ENCODE results near the gene COMMD7.
"Not testable (repeated sequence)": the region's sequence is repeated elsewhere in the genome, so short reads cannot be mapped to it uniquely, and the experiment has no call there.

The COMMD7 gene

DNA sequence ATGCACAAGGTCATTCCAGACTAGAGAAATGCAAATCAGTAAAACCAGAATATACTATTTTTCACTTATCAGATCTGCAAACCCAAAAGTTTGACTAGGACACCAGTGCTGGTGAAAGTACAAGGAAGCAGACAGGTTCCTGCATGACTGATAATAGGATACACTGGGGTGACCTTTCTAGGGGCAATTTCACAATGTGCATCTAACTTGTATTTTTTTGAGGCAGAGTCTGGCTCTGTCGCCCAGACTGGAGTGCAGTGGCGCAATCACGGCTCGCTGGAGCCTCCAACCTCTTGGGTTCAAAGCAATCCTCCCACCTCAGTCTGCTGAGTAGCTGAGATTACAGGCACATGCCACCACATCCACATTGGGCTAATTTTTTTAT lies 11.4 kb downstream of the COMMD7 start:
- Histone ChIP-seq H3K36me3 (peaks cover 68% of the 10 kb centered on the region), H3K9ac (no peak overlapping the region), H3K4me2 (no peak overlapping the region), H3K4me3 (no peak overlapping the region), H3K27me3 (no peaks in the 10 kb centered on the region), H3K9me3 (no peaks in the 10 kb centered on the region), H3K27ac (no peak overlapping the region), H3K4me1 (no peaks in the 10 kb centered on the region), H4K20me1 (peaks cover 46% of the 10 kb centered on the region)
- no peak for TF ChIP-seq Cebpa-rat (IDR thresholded peaks at IDR 0.05)

DNA sequence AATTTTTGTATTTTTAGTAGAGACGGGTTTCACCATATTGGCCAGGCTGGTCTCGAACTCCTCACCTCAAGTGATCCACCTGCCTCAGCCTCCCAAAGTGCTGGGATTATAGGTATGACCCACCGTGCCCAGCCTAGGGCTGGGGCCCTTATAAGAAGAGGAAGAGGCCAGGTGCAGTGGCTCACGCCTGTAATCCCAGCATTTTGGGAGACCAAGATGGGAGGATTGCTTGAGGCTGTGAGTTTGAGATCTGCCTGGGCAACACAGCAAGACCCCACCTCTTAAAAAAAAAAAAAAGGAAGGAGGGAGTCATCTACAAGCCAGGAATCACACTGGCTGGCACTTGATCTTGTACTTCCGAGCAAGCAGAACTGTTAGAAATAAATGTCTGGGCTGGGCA lies 13.9 kb downstream of the COMMD7 start:
- not testable (repeated sequence) for H3K4me3 ChIP-seq, H3K9me3 ChIP-seq, H3K9ac ChIP-seq, H3K4me1 ChIP-seq, H3K27ac ChIP-seq, H3K4me2 ChIP-seq, H3K27me3 ChIP-seq
- Histone ChIP-seq H4K20me1 (peaks cover 39% of the 10 kb centered on the region), H3K36me3 (peaks cover 76% of the 10 kb centered on the region)

DNA sequence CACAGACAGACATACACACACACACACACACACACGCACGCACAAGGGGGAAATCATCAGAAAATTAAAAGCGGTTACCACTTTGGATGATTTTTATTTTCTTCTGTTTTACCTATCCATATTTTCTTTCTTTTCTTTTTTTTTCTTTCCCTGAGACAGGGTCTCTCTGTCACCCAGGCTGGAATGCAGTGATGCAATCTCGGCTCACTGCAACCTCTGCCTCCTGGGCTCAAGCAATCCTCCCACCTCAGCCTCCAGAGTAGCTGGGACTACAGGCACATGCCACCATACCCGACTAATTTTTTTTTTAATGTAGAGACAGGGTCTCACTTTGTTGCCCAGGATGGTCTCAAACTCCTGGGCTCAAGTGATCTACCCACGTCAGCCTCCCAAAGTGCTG lies 14.8 kb downstream of the COMMD7 start:
- Histone ChIP-seq H3K36me3 (peaks cover 72% of the 10 kb centered on the region), H4K20me1 (peaks cover 39% of the 10 kb centered on the region)
- H3K27me3 ChIP-seq, H3K4me3 ChIP-seq, H3K9ac ChIP-seq, H3K27ac ChIP-seq, H3K4me1 ChIP-seq, H3K4me2 ChIP-seq, H3K9me3 ChIP-seq: not testable (repeated sequence)

DNA sequence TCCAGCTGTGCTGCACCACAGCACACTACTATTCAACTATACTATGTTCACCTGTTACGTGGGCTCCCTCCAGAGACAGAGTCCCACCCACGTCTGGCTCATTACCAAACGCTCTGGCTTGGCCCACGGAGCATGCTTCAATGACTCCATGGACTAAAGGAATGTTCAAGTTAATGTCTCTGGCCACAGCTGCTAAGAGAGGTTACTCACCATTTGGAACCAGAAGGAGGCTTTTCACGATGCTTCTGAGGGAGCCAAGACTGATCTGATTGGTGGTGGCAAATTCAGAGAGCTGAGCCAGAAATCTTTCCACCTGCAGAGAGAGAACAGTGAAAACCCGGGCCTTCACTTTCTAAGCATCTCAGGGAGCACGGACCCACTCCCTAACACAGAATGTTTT lies 15.6 kb downstream of the COMMD7 start:
- Histone ChIP-seq H3K27me3 (no peaks in the 10 kb centered on the region), H3K9ac (no peak overlapping the region), H3K9me3 (no peaks in the 10 kb centered on the region), H3K36me3 (peaks cover 72% of the 10 kb centered on the region), H4K20me1 (peaks cover 39% of the 10 kb centered on the region), H3K4me1 (no peaks in the 10 kb centered on the region), H3K4me2 (no peak overlapping the region), H3K4me3 (no peak overlapping the region), H3K27ac (no peak overlapping the region)
- no peak for TF ChIP-seq Cebpa-rat (IDR thresholded peaks at IDR 0.05)

DNA sequence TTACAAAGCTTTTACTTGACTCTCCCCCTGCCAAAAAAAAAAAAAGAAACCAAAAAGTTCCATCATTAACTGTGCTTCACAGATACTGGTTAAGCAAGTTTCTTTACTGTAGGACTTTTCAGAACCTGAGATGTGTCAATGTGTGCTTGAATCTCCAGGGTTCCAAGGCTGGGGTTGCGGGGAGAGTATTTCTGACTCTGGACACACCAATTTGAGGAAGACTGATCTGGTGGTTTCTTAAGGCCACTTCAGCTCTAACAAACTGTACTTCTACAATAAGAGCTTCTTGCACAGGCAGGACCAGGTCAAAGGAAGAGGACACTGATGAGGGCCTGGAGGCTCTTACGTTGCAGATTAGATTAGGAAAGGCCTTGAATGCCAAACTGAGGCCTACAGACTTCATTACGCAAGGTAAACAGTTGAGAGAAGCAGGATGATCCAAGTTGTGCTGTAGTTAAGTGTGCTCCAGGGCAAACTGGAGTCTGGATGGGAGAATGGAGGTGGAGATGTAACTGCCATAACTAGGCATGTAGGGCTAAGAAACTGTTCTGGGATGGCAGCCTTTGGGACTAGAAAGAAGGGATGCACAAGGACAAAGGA lies 24.4 kb downstream of the COMMD7 start:
- H3K4me1 ChIP-seq: no peaks in the 10 kb centered on the region
- no peak overlapping the region for H3K4me2 ChIP-seq
- H3K27ac ChIP-seq: no peak overlapping the region
- no peaks in the 10 kb centered on the region for H3K9me3 ChIP-seq
- H3K9ac ChIP-seq: no peak overlapping the region
- TF ChIP-seq Cebpa-rat (IDR thresholded peaks at IDR 0.05): no peak
- H4K20me1 ChIP-seq: 0 out of 2 replicates have a peak, but pooled peaks cover 8% of the 10 kb centered on the region
- no peaks in the 10 kb centered on the region for H3K27me3 ChIP-seq
- peaks cover 81% of the 10 kb centered on the region for H3K36me3 ChIP-seq
- H3K4me3 ChIP-seq: no peak overlapping the region

DNA sequence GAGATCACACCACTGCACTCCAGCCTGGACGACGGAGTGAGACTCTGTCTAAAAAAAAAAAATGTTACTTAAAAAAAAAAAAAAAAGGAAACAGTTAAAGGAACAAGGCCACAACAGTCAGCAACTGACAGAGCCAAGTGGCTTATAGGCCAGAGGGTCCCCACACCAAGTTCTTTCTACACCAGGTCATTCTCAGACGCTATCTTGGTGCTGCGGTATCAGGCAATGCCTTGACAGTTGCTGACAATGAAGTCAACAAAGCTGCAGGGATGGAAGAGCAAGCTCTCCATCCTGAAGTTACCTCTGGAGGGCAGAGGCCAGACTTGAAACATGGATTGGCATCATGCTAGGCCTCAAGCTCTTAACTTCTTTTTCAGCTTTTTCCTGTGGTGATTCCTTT lies 31.9 kb downstream of the COMMD7 start:
- Histone ChIP-seq H3K4me1 (peaks cover 23% of the 10 kb centered on the region), H3K27me3 (no peaks in the 10 kb centered on the region), H3K36me3 (peaks cover 40% of the 10 kb centered on the region), H3K4me2 (no peak overlapping the region), H3K4me3 (no peak overlapping the region), H4K20me1 (no peaks in the 10 kb centered on the region), H3K9me3 (no peaks in the 10 kb centered on the region), H3K9ac (no peak overlapping the region), H3K27ac (no peak overlapping the region)
- TF ChIP-seq Cebpa-rat (IDR thresholded peaks at IDR 0.05): no peak

DNA sequence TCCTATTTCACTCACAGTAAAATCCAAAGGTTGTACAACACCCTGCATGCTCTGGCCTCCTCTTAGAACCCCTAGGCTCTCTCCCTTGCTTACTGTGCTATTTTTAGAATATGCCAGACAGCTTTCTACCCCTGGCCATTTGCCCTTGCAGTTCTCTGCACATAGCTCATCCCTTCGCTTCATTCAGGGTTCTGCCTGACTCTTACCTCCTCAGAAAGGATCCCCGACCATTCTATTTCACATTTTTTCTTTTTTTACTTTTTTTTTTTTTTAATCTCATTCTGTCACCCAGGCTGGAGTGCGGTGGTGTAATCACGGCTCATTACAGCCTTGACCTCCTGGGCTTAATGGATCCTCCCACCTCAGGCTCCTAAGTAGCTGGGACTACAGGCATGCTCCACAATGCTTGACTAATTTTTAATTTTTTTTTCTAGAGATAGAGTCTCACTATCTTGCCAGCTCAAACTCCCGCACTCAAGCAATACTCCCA lies 33.6 kb downstream of the COMMD7 start:
- Histone ChIP-seq H3K27ac (peak overlapping the region; percentile 41; the same call in 1 of the 2 replicates), H4K20me1 (no peaks in the 10 kb centered on the region), H3K27me3 (no peaks in the 10 kb centered on the region), H3K4me2 (peak overlapping the region; percentile 68), H3K9me3 (no peaks in the 10 kb centered on the region), H3K4me3 (no peak overlapping the region), H3K4me1 (peaks cover 23% of the 10 kb centered on the region), H3K36me3 (peaks cover 39% of the 10 kb centered on the region), H3K9ac (peak overlapping the region; percentile 15; the same call in 1 of the 2 replicates)
- no peak for TF ChIP-seq Cebpa-rat (IDR thresholded peaks at IDR 0.05)

DNA sequence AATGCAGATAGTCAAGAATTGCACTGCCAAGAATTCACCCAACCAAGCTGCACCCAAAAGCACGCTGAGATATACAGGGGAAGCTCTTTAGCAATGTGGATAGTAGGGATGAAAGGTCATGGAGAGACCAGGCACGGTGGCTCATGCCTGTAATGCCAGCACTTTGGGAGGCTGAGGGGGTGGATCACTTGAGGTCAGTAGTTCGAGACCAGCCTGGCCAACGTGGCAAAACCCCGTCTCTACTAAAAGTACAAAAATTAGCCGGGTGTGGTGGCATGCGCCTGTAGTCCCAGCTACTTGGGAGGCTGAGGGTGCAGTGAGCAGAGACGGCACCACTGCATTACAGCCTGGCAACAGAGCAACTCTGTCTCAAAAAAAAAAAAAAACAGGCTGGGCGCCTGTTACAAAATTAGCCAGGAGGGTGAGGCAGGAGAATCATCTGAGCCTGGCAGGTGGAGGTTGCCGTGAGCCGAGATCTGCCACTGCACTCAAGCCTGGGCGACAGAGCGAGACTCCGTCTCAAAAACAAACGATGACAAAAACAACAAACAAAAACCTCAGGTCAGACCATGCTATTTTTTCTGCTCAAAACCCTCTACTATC lies 34.1 kb downstream of the COMMD7 start:
- peaks cover 39% of the 10 kb centered on the region for H3K36me3 ChIP-seq
- H3K4me2 ChIP-seq: peak overlapping the region; percentile 68
- H3K4me1 ChIP-seq: peaks cover 23% of the 10 kb centered on the region
- not testable (repeated sequence) for H3K27me3 ChIP-seq, H4K20me1 ChIP-seq, H3K4me3 ChIP-seq, H3K9me3 ChIP-seq
- peak overlapping the region; percentile 15; the same call in 1 of the 2 replicates for H3K9ac ChIP-seq
- peak overlapping the region; percentile 41; the same call in 1 of the 2 replicates for H3K27ac ChIP-seq

DNA sequence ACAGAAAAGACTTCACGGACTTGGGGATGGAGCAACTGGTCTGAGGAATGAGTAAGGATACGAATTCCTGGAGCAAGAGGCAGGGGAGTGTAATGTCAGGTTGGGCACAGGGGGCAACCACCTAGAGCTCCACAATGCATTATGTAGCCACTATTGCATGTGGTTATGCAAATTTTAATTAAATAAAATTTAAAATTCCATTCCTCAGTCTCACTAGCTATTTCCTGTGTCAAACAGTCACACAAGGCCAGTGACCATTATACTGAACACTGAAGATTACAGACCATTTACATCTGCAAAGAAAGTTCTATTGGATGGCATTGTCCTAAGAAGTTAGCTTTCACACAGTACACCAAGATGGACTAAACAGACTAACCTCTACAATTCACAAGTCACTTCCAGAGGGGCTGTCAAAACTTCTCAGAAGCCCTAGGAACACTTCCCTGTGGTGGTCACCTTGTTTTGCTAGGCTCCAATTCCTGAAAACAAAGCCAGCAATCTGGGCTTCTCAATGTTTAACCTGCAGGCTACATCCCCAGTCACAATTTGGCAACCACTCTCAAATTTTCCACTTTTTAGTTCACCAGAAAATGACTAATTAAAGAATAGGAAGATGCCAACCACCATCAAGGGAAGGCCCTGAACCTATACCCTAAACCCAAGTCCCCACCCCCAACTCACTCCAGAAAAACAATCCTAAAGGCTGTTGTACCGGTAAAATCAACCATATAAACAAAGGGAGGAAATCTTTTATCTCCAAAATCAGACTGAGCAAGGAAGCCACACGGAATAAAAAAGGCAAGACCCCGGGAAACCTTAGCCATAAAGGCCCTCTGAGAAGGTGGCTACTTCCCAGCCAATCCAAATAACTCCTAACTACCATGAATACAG lies 35.3 kb downstream of the COMMD7 start:
- Histone ChIP-seq H3K27me3 (no peaks in the 10 kb centered on the region), H3K27ac (no peak overlapping the region), H3K36me3 (peaks cover 39% of the 10 kb centered on the region), H3K4me3 (no peak overlapping the region), H3K9me3 (no peaks in the 10 kb centered on the region), H3K9ac (no peak overlapping the region), H3K4me1 (peaks cover 23% of the 10 kb centered on the region), H4K20me1 (no peaks in the 10 kb centered on the region), H3K4me2 (no peak overlapping the region)
- TF ChIP-seq Cebpa-rat (IDR thresholded peaks at IDR 0.05): no peak

DNA sequence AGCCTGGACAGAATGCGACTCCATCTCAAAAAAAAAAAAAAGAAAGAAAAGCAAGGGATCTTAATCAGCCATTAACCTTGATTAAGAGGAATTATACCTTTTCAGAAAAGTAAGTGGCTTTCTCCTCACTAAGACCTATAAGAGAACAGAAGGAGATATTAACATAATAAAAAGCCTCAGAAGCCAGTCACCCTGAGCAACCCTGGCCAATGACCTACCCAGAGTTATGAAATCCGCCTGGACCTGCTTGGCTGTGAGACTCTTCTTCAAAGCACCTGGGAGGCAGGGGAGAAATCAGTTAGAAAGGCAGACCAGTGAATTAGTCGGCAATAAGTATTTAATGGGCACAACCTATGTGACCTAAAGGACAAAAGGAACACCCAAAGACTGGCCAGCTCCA lies 36.8 kb downstream of the COMMD7 start:
- H3K4me1 ChIP-seq: peaks cover 23% of the 10 kb centered on the region
- H3K27me3 ChIP-seq: no peaks in the 10 kb centered on the region
- no peaks in the 10 kb centered on the region for H4K20me1 ChIP-seq
- no peak overlapping the region for H3K27ac ChIP-seq
- TF ChIP-seq Cebpa-rat (IDR thresholded peaks at IDR 0.05): no peak
- no peaks in the 10 kb centered on the region for H3K9me3 ChIP-seq
- H3K36me3 ChIP-seq: peaks cover 53% of the 10 kb centered on the region
- H3K4me3 ChIP-seq: no peak overlapping the region
- no peak overlapping the region for H3K4me2 ChIP-seq
- no peak overlapping the region for H3K9ac ChIP-seq
